Panc1 (cell line): ENCODE results near the gene CCDC9B. TPM values are rescaled to one million over a fixed set of nuclear protein-coding genes. Genes with fewer than 3 reads are reported as not detected.

Experiments used
- ATAC-seq: fragments of 200-7000 bp; cut with Tn5 transposase; 2 replicates; pipeline ENCODE4 v1.9.1; 2020; ENCODE audit warnings: mild to moderate bottlenecking, moderate library complexity
- BruUV-seq: library from RNA; stranded (reverse); fragments of 400-500 nt; replicated peaks from 2 replicates; lab custom pipeline; 2021; lab: Mats Ljungman, UMichigan
- CTCF ChIA-PET: fragments of 300-600 bp; sonication (Branson Sonifier 250); formaldehyde crosslinking; loops from one replicate; lab custom pipeline; 2022; ENCODE audit warnings: antibody characterized with exemption; lab: Charles Lee
- POLR2A ChIA-PET: fragments of 300-600 bp; sonication (Branson Sonifier 250); formaldehyde crosslinking; loops from one replicate; lab custom pipeline; 2022; ENCODE audit warnings: antibody characterized with exemption; lab: Charles Lee
- DNase-seq: peaks from one replicate; pipeline ENCODE4 v3.0.0-alpha.2; 2010; ENCODE audit warnings: low read depth, low spot score
- H3K27ac ChIP-seq: 2 replicates; pipeline ENCODE4 v1.5.1; 2011; ENCODE audit warnings: mild to moderate bottlenecking, low read length, inconsistent platforms
- H3K27me3 ChIP-seq: fragments of 200-500 bp; sonication (Bioruptor generic); 2 replicates; pipeline ENCODE4 v1.6.0; 2014; ENCODE audit warnings: low read length, inconsistent platforms; ENCODE audit not compliant: control insufficient read depth, insufficient read depth
- H3K36me3 ChIP-seq: fragments of 200-500 bp; sonication (Bioruptor generic); 2 replicates; pipeline ENCODE4 v1.5.1; 2014; ENCODE audit warnings: inconsistent platforms, mild to moderate bottlenecking, low read length, moderate library complexity; ENCODE audit not compliant: control insufficient read depth, insufficient read depth
- H3K4me1 ChIP-seq: 2 replicates; pipeline ENCODE4 v1.5.1; 2011; ENCODE audit warnings: inconsistent platforms, mild to moderate bottlenecking, low read length, moderate library complexity; ENCODE audit not compliant: control insufficient read depth, insufficient read depth
- H3K4me3 ChIP-seq, 2 experiments: 2 replicates each; pipeline ENCODE4 v1.5.1; 2011 to 2012; ENCODE audit warnings: low read depth in 2 of 2, low read length in 2 of 2, mild to moderate bottlenecking in 2 of 2, inconsistent platforms in 1 of 2, moderate library complexity in 1 of 2
- H3K9me3 ChIP-seq: fragments of 200-500 bp; sonication (Bioruptor generic); 2 replicates; pipeline ENCODE4 v1.5.1; 2014; ENCODE audit warnings: low read depth, mild to moderate bottlenecking, inconsistent platforms, low read length, moderate library complexity; ENCODE audit not compliant: control insufficient read depth, insufficient read depth
- CTCF ChIP-seq: fragments of 450-650 bp; IDR thresholded peaks from 2 replicates; pipeline ENCODE4 v1.5.1; 2017; ENCODE audit warnings: mild to moderate bottlenecking
- POLR2AphosphoS5 ChIP-seq: IDR thresholded peaks from 2 replicates; pipeline ENCODE4 v1.6.1; 2012; ENCODE audit warnings: mild to moderate bottlenecking, low read depth, low read length, moderate library complexity
- REST ChIP-seq, 2 experiments: IDR thresholded peaks; 2 replicates each; pipeline ENCODE4 v1.6.1; 2011 to 2012; ENCODE audit warnings: low read depth in 2 of 2, control low read depth in 1 of 2, low read length in 1 of 2, mild to moderate bottlenecking in 1 of 2, moderate library complexity in 1 of 2; ENCODE audit not compliant: insufficient read depth in 1 of 2
- SIN3A ChIP-seq: IDR thresholded peaks from 2 replicates; pipeline ENCODE4 v1.6.1; 2012; ENCODE audit warnings: low read depth, mild to moderate bottlenecking, low read length, moderate library complexity, borderline replicate concordance; ENCODE audit not compliant: insufficient read depth
- TCF7L2 ChIP-seq: IDR thresholded peaks from 2 replicates; pipeline ENCODE4 v1.6.1; 2011; ENCODE audit warnings: mild to moderate bottlenecking, low read depth, low read length, inconsistent platforms
- in situ Hi-C: cut with HindIII; loops from 2 replicates; pipeline ENCODE4 v1.10.0; 2016; ENCODE audit warnings: low sequenced_read_pairs, low pct_unique_long_range_greater_than_20kb
- intact Hi-C: fragments of 100-400 bp; cut with micrococcal nuclease; formaldehyde crosslinking; loops from one replicate; pipeline ENCODE4 v1.10.0; 2022; ENCODE audit not compliant: unreplicated experiment
- total RNA-seq: library from RNA; stranded (reverse); gene quantifications from one replicate; pipeline ENCODE4 v1.2.1, GENCODE V29; 2021; ENCODE audit not compliant: unreplicated experiment

CCDC9B gene
- total RNA-seq, 1 experiment from 2014 or later: 55.9 TPM

GRCh38 chr15:40369474-40369869 lies 28.7 kb upstream of the CCDC9B start:
- no peaks in the 10 kb centered on the region for H3K4me1 ChIP-seq
- ATAC-seq (no peak), DNase-seq (no peak)
- ChIA-PET CTCF (interaction anchor here (0.6 to 1.8 kb wide), 3 partner anchors 30 to 662 kb away, joined by 3 to 5 read pairs (median 3); no protein-coding TSS in a partner anchor), POLR2A (no interaction called here)
- TF ChIP-seq REST (IDR thresholded peaks at IDR 0.05; ENCODE audit: insufficient read depth in 1 of 2, low read depth in 2 of 2, low read length in 1 of 2) (no peak), CTCF (no peak)
- no peaks in the 10 kb centered on the region for H3K36me3 ChIP-seq
- no TSS peak for BruUV-seq
- no peaks in the 10 kb centered on the region for H3K9me3 ChIP-seq
- H3K4me3 ChIP-seq: no peak overlapping the region
- H3K27ac ChIP-seq: no peak overlapping the region
- no peaks in the 10 kb centered on the region for H3K27me3 ChIP-seq
- in situ Hi-C loops: no loop called here
- intact Hi-C loops: no loop called here

DNA sequence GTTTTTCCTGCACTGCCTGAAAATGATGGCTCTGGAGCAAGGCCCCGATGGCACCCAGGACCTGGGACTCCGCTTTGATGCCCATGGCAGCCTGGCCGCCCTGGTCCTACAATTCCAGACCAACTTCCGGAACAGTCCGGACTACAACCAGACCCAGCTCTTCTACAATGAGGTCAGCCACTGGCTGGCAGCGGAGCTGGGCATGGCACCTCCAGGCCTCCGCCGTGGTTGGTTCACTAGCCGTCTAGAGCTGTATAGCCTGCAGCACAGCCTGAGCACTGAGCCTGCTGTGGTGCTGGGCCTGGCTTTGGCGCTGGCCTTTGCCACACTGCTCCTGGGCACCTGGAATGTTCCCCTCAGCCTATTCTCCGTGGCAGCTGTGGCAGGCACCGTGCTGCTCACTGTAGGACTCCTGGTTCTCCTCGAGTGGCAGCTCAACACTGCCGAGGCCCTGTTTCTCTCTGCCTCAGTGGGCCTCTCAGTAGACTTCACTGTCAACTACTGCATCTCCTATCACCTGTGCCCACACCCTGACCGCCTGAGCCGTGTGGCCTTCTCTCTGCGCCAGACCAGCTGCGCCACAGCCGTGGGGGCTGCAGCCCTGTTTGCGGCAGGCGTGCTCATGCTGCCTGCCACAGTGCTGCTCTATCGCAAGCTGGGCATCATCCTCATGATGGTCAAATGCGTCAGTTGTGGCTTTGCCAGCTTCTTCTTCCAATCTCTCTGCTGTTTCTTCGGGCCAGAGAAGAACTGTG lies 28.2 kb upstream of the CCDC9B start:
- no peaks in the 10 kb centered on the region for H3K4me1 ChIP-seq
- no peaks in the 10 kb centered on the region for H3K27me3 ChIP-seq
- no TSS peak for BruUV-seq
- H3K27ac ChIP-seq: no peak overlapping the region
- in situ Hi-C loops (no loop called here), intact Hi-C loops (no loop called here)
- DNase-seq (no peak), ATAC-seq (no peak)
- ChIA-PET POLR2A (interaction anchor here (0.6 kb wide), 1 partner anchor 54 kb away, joined by 3 read pairs; no protein-coding TSS in a partner anchor), CTCF (interaction anchor here (0.6 to 1.8 kb wide), 4 partner anchors 29 to 663 kb away, joined by 3 to 5 read pairs (median 3); no protein-coding TSS in a partner anchor)
- no peak overlapping the region for H3K4me3 ChIP-seq
- no peaks in the 10 kb centered on the region for H3K9me3 ChIP-seq
- TF ChIP-seq REST (IDR thresholded peaks at IDR 0.05; ENCODE audit: insufficient read depth in 1 of 2, low read depth in 2 of 2, low read length in 1 of 2) (no peak), SIN3A (no peak), POLR2AphosphoS5 (no peak), TCF7L2 (no peak), CTCF (no peak)
- H3K36me3 ChIP-seq: no peaks in the 10 kb centered on the region
